Cardiac muscle cell (in vitro differentiated cells and primary cell): Measurements from ENCODE around the gene ACTR2. TPM values are rescaled to one million over a fixed set of nuclear protein-coding genes. Genes with fewer than 3 reads are reported as not detected.

ENCODE experiments used
- DNase-seq, 2 donors: peaks; one replicate each; pipeline versions ENCODE4 v3.0.0 to v3.0.0-alpha.2; 2010 to 2017; ENCODE audit warnings: low read depth in 1 of 2, low spot score in 1 of 2
- H3K27ac ChIP-seq: fragments of 200-600 bp; sonication (generic); 2 replicates; pipeline ENCODE4 v1.5.1; 2016
- H3K27me3 ChIP-seq: fragments of 200-600 bp; sonication (generic); 2 replicates; pipeline ENCODE4 v1.6.0; 2016; ENCODE audit warnings: control low read depth
- H3K36me3 ChIP-seq: fragments of 200-600 bp; sonication (generic); 2 replicates; pipeline ENCODE4 v1.5.1; 2016; ENCODE audit warnings: control low read depth
- H3K4me1 ChIP-seq: fragments of 200-600 bp; sonication (generic); 2 replicates; pipeline ENCODE4 v1.8.1; 2017; ENCODE audit warnings: low read depth, mild to moderate bottlenecking, mixed run types
- H3K4me3 ChIP-seq: fragments of 200-600 bp; sonication (generic); 2 replicates; pipeline ENCODE4 v1.5.1; 2016; ENCODE audit warnings: mild to moderate bottlenecking
- H3K9me3 ChIP-seq: fragments of 200-600 bp; sonication (generic); 2 replicates; pipeline ENCODE4 v1.5.1; 2017; ENCODE audit warnings: low read depth, mild to moderate bottlenecking, control low read depth
- polyA plus RNA-seq: library from polyadenylated mRNA; unstranded; fragments of >200 nt; fragmentation: Nextera tagmentation; extraction: Ambion mirVana; gene quantifications from 2 replicates; pipeline ENCODE4 v1.2.1, GENCODE V29; 2016
- total RNA-seq: library from RNA; depleted of rRNA; stranded (reverse); fragments of >200 nt; gene quantifications from 2 replicates; pipeline ENCODE4 v1.2.3, GENCODE V29; 2016
- TF ChIP-seq, protein P1 (sequence below): IDR thresholded peaks from 2 replicates; pipeline ENCODE4 v1.5.1; 2012; ENCODE audit warnings: low read depth, mild to moderate bottlenecking, low read length

The ACTR2 gene
- total and polyA plus RNA-seq, 2 experiments from 2014 or later = 29.5 to 39.3 TPM

GRCh38 chr2:65264821-65265670 lies 37.4 kb downstream of the ACTR2 start:
- H3K4me1 ChIP-seq = no peaks in the 10 kb centered on the region
- no peak overlapping the region for H3K4me3 ChIP-seq
- DNase-seq = peak; percentile 71 to 91
- TF ChIP-seq, protein P1, sequence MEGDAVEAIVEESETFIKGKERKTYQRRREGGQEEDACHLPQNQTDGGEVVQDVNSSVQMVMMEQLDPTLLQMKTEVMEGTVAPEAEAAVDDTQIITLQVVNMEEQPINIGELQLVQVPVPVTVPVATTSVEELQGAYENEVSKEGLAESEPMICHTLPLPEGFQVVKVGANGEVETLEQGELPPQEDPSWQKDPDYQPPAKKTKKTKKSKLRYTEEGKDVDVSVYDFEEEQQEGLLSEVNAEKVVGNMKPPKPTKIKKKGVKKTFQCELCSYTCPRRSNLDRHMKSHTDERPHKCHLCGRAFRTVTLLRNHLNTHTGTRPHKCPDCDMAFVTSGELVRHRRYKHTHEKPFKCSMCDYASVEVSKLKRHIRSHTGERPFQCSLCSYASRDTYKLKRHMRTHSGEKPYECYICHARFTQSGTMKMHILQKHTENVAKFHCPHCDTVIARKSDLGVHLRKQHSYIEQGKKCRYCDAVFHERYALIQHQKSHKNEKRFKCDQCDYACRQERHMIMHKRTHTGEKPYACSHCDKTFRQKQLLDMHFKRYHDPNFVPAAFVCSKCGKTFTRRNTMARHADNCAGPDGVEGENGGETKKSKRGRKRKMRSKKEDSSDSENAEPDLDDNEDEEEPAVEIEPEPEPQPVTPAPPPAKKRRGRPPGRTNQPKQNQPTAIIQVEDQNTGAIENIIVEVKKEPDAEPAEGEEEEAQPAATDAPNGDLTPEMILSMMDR = peak; percentile 59
- peaks cover 4% of the 10 kb centered on the region for H3K36me3 ChIP-seq
- H3K27me3 ChIP-seq = no peaks in the 10 kb centered on the region
- H3K9me3 ChIP-seq = no peaks in the 10 kb centered on the region
- no peak overlapping the region for H3K27ac ChIP-seq

GRCh38 chr2:65265671-65266045 lies 38.0 kb downstream of the ACTR2 start:
- Histone ChIP-seq H3K4me1 (no peaks in the 10 kb centered on the region), H3K27ac (no peak overlapping the region), H3K4me3 (no peak overlapping the region), H3K27me3 (no peaks in the 10 kb centered on the region), H3K9me3 (no peaks in the 10 kb centered on the region), H3K36me3 (peaks cover 4% of the 10 kb centered on the region)
- TF ChIP-seq, protein P1 = no peak
- no peak for DNase-seq

GRCh38 chr2:65267008-65267407 lies 39.4 kb downstream of the ACTR2 start:
- no peaks in the 10 kb centered on the region for H3K4me1 ChIP-seq
- no peak overlapping the region for H3K4me3 ChIP-seq
- H3K27ac ChIP-seq = no peak overlapping the region
- H3K36me3 ChIP-seq = peaks cover 7% of the 10 kb centered on the region
- DNase-seq = no peak
- no peaks in the 10 kb centered on the region for H3K9me3 ChIP-seq
- TF ChIP-seq, protein P1 = no peak
- H3K27me3 ChIP-seq = no peaks in the 10 kb centered on the region

DNA sequence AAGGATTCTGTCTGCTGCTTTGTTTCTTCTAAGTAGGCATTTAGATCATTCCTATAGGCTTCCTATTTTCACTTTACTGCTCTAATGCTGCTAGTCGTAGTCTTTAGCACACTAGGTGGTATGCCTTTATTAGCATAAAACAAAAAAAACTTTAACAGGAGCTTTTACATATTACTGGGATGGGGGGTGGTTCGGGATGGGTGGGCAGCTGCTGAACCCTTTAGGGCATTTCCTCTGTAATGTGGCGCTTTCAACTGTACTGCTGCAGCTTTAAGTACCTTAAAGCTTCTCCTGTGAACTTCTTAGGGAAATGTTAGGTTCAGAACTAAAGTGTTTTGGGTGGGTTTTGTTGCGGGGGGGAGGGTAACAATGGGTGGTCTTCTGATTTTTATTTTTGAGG lies 41.3 kb downstream of the ACTR2 start:
- no peak overlapping the region for H3K27ac ChIP-seq
- H3K9me3 ChIP-seq = no peaks in the 10 kb centered on the region

GRCh38 chr2:65273344-65273743 lies 45.7 kb downstream of the ACTR2 start:
- Histone ChIP-seq H3K27me3 (peaks cover 17% of the 10 kb centered on the region), H3K4me3 (no peak overlapping the region), H3K36me3 (peaks cover 3% of the 10 kb centered on the region), H3K9me3 (no peaks in the 10 kb centered on the region), H3K4me1 (peaks cover 22% of the 10 kb centered on the region), H3K27ac (no peak overlapping the region)
- TF ChIP-seq, protein P1 = no peak
- DNase-seq = no peak

More for the DNA sequence above, 41.3 kb downstream of the ACTR2 start:
- H3K4me1 ChIP-seq = no peaks in the 10 kb centered on the region
- H3K27me3 ChIP-seq = peaks cover 3% of the 10 kb centered on the region
- H3K4me3 ChIP-seq = no peak overlapping the region
- TF ChIP-seq, protein P1 = no peak
- DNase-seq = no peak
- peaks cover 7% of the 10 kb centered on the region for H3K36me3 ChIP-seq
